Liver (tissue), 9 donors: ENCODE data around the gene KPNA6. TPM values are rescaled to one million over a fixed set of nuclear protein-coding genes. Genes with fewer than 3 reads are reported as not detected.

Experiments used
- DNase-seq: peaks from one replicate; pipeline ENCODE4 v3.0.0-alpha.2; 2017; ENCODE audit warnings: low spot score
- H3K27ac ChIP-seq, 2 donors: one replicate each; pipeline ENCODE4 v1.7.0; 2013; ENCODE audit warnings: inconsistent platforms in 2 of 2, low read length in 2 of 2, control low read depth in 1 of 2, low read depth in 1 of 2, mild to moderate bottlenecking in 1 of 2
- H3K27me3 ChIP-seq, 4 donors: one replicate each; pipeline versions ENCODE4 v1.6.1 to v1.7.0; 2013; ENCODE audit warnings: low read length in 3 of 4, inconsistent platforms in 1 of 4, mild to moderate bottlenecking in 1 of 4, moderate library complexity in 1 of 4; ENCODE audit not compliant: control insufficient read depth in 4 of 4, insufficient read depth in 4 of 4
- H3K36me3 ChIP-seq, 4 donors: one replicate each; pipeline versions ENCODE4 v1.6.1 to v1.7.0; 2013; ENCODE audit warnings: low read length in 3 of 4, mild to moderate bottlenecking in 3 of 4, low read depth in 1 of 4, moderate library complexity in 1 of 4; ENCODE audit not compliant: control insufficient read depth in 4 of 4, insufficient read depth in 3 of 4
- H3K4me1 ChIP-seq, 4 donors: one replicate each; pipeline versions ENCODE4 v1.6.1 to v1.7.0; 2013; ENCODE audit warnings: low read length in 3 of 4, mild to moderate bottlenecking in 3 of 4, moderate library complexity in 1 of 4; ENCODE audit not compliant: control insufficient read depth in 4 of 4, insufficient read depth in 4 of 4
- H3K4me3 ChIP-seq, 3 donors: one replicate each; pipeline versions ENCODE4 v1.6.1 to v1.7.0; 2013; ENCODE audit warnings: low read length in 3 of 3, control low read depth in 1 of 3, low read depth in 1 of 3, mild to moderate bottlenecking in 1 of 3
- H3K9ac ChIP-seq, 2 donors: one replicate each; pipeline ENCODE4 v1.7.0; 2013; ENCODE audit warnings: low read length in 2 of 2, mild to moderate bottlenecking in 2 of 2, moderate library complexity in 2 of 2, control low read depth in 1 of 2, low read depth in 1 of 2
- H3K9me3 ChIP-seq, 4 donors: one replicate each; pipeline versions ENCODE4 v1.6.1 to v1.7.0; 2013; ENCODE audit warnings: low read length in 3 of 4; ENCODE audit not compliant: control insufficient read depth in 4 of 4
- EGR1 ChIP-seq, 2 donors: IDR thresholded peaks; 2 replicates each; pipeline ENCODE4 v1.6.1; 2016 to 2018; ENCODE audit warnings: antibody characterized with exemption in 2 of 2, low read depth in 2 of 2
- HNF4A ChIP-seq, 2 donors: conservative IDR thresholded peaks; 2 replicates each; pipeline ENCODE4 v1.6.1; 2016; ENCODE audit warnings: antibody characterized with exemption in 2 of 2, mild to moderate bottlenecking in 2 of 2
- REST ChIP-seq: IDR thresholded peaks from 2 replicates; pipeline ENCODE4 v1.6.1; 2016; ENCODE audit warnings: antibody characterized with exemption, mild to moderate bottlenecking
- RXRA ChIP-seq, 2 donors: IDR thresholded peaks; 2 replicates each; pipeline ENCODE4 v1.6.1; 2017 to 2018; ENCODE audit warnings: antibody characterized with exemption in 2 of 2, mild to moderate bottlenecking in 1 of 2
- ZBTB33 ChIP-seq: IDR thresholded peaks from 2 replicates; pipeline ENCODE4 v1.6.1; 2016; ENCODE audit warnings: antibody characterized with exemption
- WGBS: extraction: QIAGEN DNeasy Blood & Tissue Kit; methylation state at CpG from one replicate; pipeline ENCODE4 v1.1.7; 2013; 5-methylcytosine and 5-hydroxymethylcytosine counted together
- polyA plus RNA-seq, 2 donors: library from polyadenylated mRNA; stranded (reverse) in 1 of 2; unstranded in 1 of 2; fragments of 200-250 nt in 1 of 2; fragments of >200 nt in 1 of 2; fragmentation: Nextera tagmentation in 1 of 2; extraction: Ambion mirVana in 1 of 2; gene quantifications; one replicate each; pipeline versions ENCODE4 v1.2.1 to v1.2.3, GENCODE V29; 2013 to 2015
- total RNA-seq, 2 donors: library from RNA; depleted of rRNA; stranded (reverse); fragments of >200 nt; gene quantifications; one replicate each; pipeline ENCODE4 v1.2.3, GENCODE V29; 2014
- TF ChIP-seq, protein P1 (sequence below): fragments of 150-350 bp; IDR thresholded peaks from 2 replicates; pipeline ENCODE4 v1.5.1; 2017; ENCODE audit warnings: improper control_type of control experiment, low read depth, low read length; ENCODE audit not compliant: missing input control
- TF ChIP-seq, protein P2 (sequence below): IDR thresholded peaks from 2 replicates; pipeline ENCODE4 v1.6.1; 2016; ENCODE audit warnings: antibody characterized with exemption
- donor health status: healthy.
- donor health status: healthy.
- donor health status: healthy.
- donor health status: healthy.
- donor health status: healthy.

KPNA6 gene
- total and polyA plus RNA-seq, 4 donors = 9.3 to 23.2 (median 16.7) TPM

DNA sequence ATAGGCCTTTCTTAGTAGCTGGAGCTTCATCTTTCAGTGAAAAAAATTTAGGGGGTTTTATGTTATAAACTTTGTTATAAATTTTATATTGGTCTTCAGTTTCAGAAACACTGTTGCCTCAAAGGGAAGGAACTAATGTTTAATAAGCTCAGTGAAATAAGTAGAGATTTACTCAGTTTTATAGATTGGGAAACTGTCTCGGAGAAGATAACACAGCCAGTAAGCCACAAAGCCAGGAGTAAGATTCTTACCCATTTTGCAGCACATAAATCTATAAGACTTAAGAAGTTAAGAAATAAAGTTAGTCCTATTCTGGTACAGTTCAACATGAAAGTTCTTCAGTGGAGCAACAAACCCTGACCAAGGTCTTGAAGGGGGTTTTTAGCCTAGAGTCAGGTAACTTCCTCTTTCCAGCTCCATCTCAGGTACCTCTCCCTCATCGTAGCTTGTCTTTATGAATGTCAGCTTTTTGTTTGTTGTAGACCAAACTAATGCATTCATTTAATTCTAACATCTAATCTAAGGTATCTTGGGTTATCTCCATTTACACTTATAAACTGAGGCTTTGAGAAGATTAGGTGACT lies 3.3 kb downstream of the KPNA6 start:
- DNase-seq = no peak
- no peaks in the 10 kb centered on the region for H3K9me3 ChIP-seq

More for the DNA sequence above, 3.3 kb downstream of the KPNA6 start:
- Histone ChIP-seq H3K4me1 (peaks cover 5 to 19% (median 10%) of the 10 kb centered on the region in 4 donors), H3K9ac (no peak overlapping the region), H3K4me3 (no peak overlapping the region), H3K27me3 (no peaks in the 10 kb centered on the region), H3K36me3 (no peaks in the 10 kb centered on the region), H3K27ac (no peak overlapping the region)
- TF ChIP-seq EGR1 (IDR thresholded peaks at IDR 0.05; ENCODE audit: low read depth in 2 of 2) (no peak), HNF4A (conservative IDR thresholded peaks at IDR 0.05) (no peak), RXRA (IDR thresholded peaks at IDR 0.05) (no peak), REST (no peak), ZBTB33 (no peak)
- TF ChIP-seq, protein P1, sequence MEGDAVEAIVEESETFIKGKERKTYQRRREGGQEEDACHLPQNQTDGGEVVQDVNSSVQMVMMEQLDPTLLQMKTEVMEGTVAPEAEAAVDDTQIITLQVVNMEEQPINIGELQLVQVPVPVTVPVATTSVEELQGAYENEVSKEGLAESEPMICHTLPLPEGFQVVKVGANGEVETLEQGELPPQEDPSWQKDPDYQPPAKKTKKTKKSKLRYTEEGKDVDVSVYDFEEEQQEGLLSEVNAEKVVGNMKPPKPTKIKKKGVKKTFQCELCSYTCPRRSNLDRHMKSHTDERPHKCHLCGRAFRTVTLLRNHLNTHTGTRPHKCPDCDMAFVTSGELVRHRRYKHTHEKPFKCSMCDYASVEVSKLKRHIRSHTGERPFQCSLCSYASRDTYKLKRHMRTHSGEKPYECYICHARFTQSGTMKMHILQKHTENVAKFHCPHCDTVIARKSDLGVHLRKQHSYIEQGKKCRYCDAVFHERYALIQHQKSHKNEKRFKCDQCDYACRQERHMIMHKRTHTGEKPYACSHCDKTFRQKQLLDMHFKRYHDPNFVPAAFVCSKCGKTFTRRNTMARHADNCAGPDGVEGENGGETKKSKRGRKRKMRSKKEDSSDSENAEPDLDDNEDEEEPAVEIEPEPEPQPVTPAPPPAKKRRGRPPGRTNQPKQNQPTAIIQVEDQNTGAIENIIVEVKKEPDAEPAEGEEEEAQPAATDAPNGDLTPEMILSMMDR = no peak
- TF ChIP-seq, protein P2, sequence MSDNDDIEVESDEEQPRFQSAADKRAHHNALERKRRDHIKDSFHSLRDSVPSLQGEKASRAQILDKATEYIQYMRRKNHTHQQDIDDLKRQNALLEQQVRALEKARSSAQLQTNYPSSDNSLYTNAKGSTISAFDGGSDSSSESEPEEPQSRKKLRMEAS = no peak
- WGBS = 91% methylated on average over 2 of the region's 2 CpGs
